Panc1 (cell line): Measurements from ENCODE around the gene GNLY. TPM values are rescaled to one million over a fixed set of nuclear protein-coding genes. Genes with fewer than 3 reads are reported as not detected.

Source experiments
- ATAC-seq: fragments of 200-7000 bp; cut with Tn5 transposase; 2 replicates; pipeline ENCODE4 v1.9.1; 2020; ENCODE audit warnings: mild to moderate bottlenecking, moderate library complexity
- BruUV-seq: library from RNA; stranded (reverse); fragments of 400-500 nt; replicated peaks from 2 replicates; lab custom pipeline; 2021; lab: Mats Ljungman, UMichigan
- CTCF ChIA-PET: fragments of 300-600 bp; sonication (Branson Sonifier 250); formaldehyde crosslinking; loops from one replicate; lab custom pipeline; 2022; ENCODE audit warnings: antibody characterized with exemption; lab: Charles Lee
- POLR2A ChIA-PET: fragments of 300-600 bp; sonication (Branson Sonifier 250); formaldehyde crosslinking; loops from one replicate; lab custom pipeline; 2022; ENCODE audit warnings: antibody characterized with exemption; lab: Charles Lee
- DNase-seq: peaks from one replicate; pipeline ENCODE4 v3.0.0-alpha.2; 2010; ENCODE audit warnings: low read depth, low spot score
- H3K27ac ChIP-seq: 2 replicates; pipeline ENCODE4 v1.5.1; 2011; ENCODE audit warnings: mild to moderate bottlenecking, low read length, inconsistent platforms
- H3K27me3 ChIP-seq: fragments of 200-500 bp; sonication (Bioruptor generic); 2 replicates; pipeline ENCODE4 v1.6.0; 2014; ENCODE audit warnings: low read length, inconsistent platforms; ENCODE audit not compliant: control insufficient read depth, insufficient read depth
- H3K36me3 ChIP-seq: fragments of 200-500 bp; sonication (Bioruptor generic); 2 replicates; pipeline ENCODE4 v1.5.1; 2014; ENCODE audit warnings: inconsistent platforms, mild to moderate bottlenecking, low read length, moderate library complexity; ENCODE audit not compliant: control insufficient read depth, insufficient read depth
- H3K4me1 ChIP-seq: 2 replicates; pipeline ENCODE4 v1.5.1; 2011; ENCODE audit warnings: inconsistent platforms, mild to moderate bottlenecking, low read length, moderate library complexity; ENCODE audit not compliant: control insufficient read depth, insufficient read depth
- H3K4me3 ChIP-seq, 2 experiments: 2 replicates each; pipeline ENCODE4 v1.5.1; 2011 to 2012; ENCODE audit warnings: low read depth in 2 of 2, low read length in 2 of 2, mild to moderate bottlenecking in 2 of 2, inconsistent platforms in 1 of 2, moderate library complexity in 1 of 2
- H3K9me3 ChIP-seq: fragments of 200-500 bp; sonication (Bioruptor generic); 2 replicates; pipeline ENCODE4 v1.5.1; 2014; ENCODE audit warnings: low read depth, mild to moderate bottlenecking, inconsistent platforms, low read length, moderate library complexity; ENCODE audit not compliant: control insufficient read depth, insufficient read depth
- CTCF ChIP-seq: fragments of 450-650 bp; IDR thresholded peaks from 2 replicates; pipeline ENCODE4 v1.5.1; 2017; ENCODE audit warnings: mild to moderate bottlenecking
- POLR2AphosphoS5 ChIP-seq: IDR thresholded peaks from 2 replicates; pipeline ENCODE4 v1.6.1; 2012; ENCODE audit warnings: mild to moderate bottlenecking, low read depth, low read length, moderate library complexity
- REST ChIP-seq, 2 experiments: IDR thresholded peaks; 2 replicates each; pipeline ENCODE4 v1.6.1; 2011 to 2012; ENCODE audit warnings: low read depth in 2 of 2, control low read depth in 1 of 2, low read length in 1 of 2, mild to moderate bottlenecking in 1 of 2, moderate library complexity in 1 of 2; ENCODE audit not compliant: insufficient read depth in 1 of 2
- SIN3A ChIP-seq: IDR thresholded peaks from 2 replicates; pipeline ENCODE4 v1.6.1; 2012; ENCODE audit warnings: low read depth, mild to moderate bottlenecking, low read length, moderate library complexity, borderline replicate concordance; ENCODE audit not compliant: insufficient read depth
- TCF7L2 ChIP-seq: IDR thresholded peaks from 2 replicates; pipeline ENCODE4 v1.6.1; 2011; ENCODE audit warnings: mild to moderate bottlenecking, low read depth, low read length, inconsistent platforms
- in situ Hi-C: cut with HindIII; loops from 2 replicates; pipeline ENCODE4 v1.10.0; 2016; ENCODE audit warnings: low sequenced_read_pairs, low pct_unique_long_range_greater_than_20kb
- intact Hi-C: fragments of 100-400 bp; cut with micrococcal nuclease; formaldehyde crosslinking; loops from one replicate; pipeline ENCODE4 v1.10.0; 2022; ENCODE audit not compliant: unreplicated experiment
- total RNA-seq: library from RNA; stranded (reverse); gene quantifications from one replicate; pipeline ENCODE4 v1.2.1, GENCODE V29; 2021; ENCODE audit not compliant: unreplicated experiment

Gene GNLY
- total RNA-seq, 1 experiment from 2014 or later = not detected

GRCh38 chr2:85692039-85692645 is 2.0 kb upstream of the GNLY start:
- Histone ChIP-seq H3K36me3 (no peaks in the 10 kb centered on the region), H3K9me3 (no peaks in the 10 kb centered on the region), H3K4me1 (no peaks in the 10 kb centered on the region; the same call in 1 of the 2 replicates), H3K27ac (no peak overlapping the region), H3K27me3 (no peaks in the 10 kb centered on the region; the same call in 1 of the 2 replicates), H3K4me3 (no peak overlapping the region)
- in situ Hi-C loops = no loop called here
- intact Hi-C loops = no loop called here
- ATAC-seq = no peak
- DNase-seq = no peak
- no peak for TF ChIP-seq REST (IDR thresholded peaks at IDR 0.05; ENCODE audit: insufficient read depth in 1 of 2, low read depth in 2 of 2, low read length in 1 of 2)
- TF ChIP-seq SIN3A = no peak
- TF ChIP-seq POLR2AphosphoS5 = no peak
- TF ChIP-seq TCF7L2 = no peak
- TF ChIP-seq CTCF = no peak
- ChIA-PET POLR2A (no interaction called here), CTCF (no interaction called here)
- BruUV-seq = no TSS peak

- no peaks in the 10 kb centered on the region for H3K27me3 ChIP-seq
- intact Hi-C loops = no loop called here
- no peaks in the 10 kb centered on the region for H3K36me3 ChIP-seq
- in situ Hi-C loops = no loop called here
- ATAC-seq (no peak), DNase-seq (no peak)
- POLR2A ChIA-PET = no interaction called here
- BruUV-seq = no TSS peak
- H3K4me1 ChIP-seq = no peaks in the 10 kb centered on the region
- no peak for TF ChIP-seq SIN3A
- no peak for TF ChIP-seq CTCF
- CTCF ChIA-PET = no interaction called here
- no peaks in the 10 kb centered on the region for H3K9me3 ChIP-seq
- H3K27ac ChIP-seq = no peak overlapping the region
- H3K4me3 ChIP-seq = no peak overlapping the region
Observed at GRCh38 chr2:85695121-85695520, 963 bp downstream of the GNLY start.
